Activated CD8-positive, alpha-beta memory T cell treated with anti-CD3 and anti-CD28 coated beads for 1 hour (primary cell): Measurements from ENCODE around the gene HOXA3.

ENCODE experiments used
- DNase-seq, 2 donors: peaks; one replicate each; pipeline ENCODE4 v3.0.0-alpha.2; 2020; ENCODE audit warnings: low read depth in 1 of 2; ENCODE audit errors: extremely low read depth in 1 of 2

The HOXA3 gene

GRCh38 chr7:27131390-27131819, 21.0 kb downstream of the HOXA3 start:
- no peak for DNase-seq

- peak; percentile 42 to 50 for DNase-seq
Observed at GRCh38 chr7:27130540-27131389, 21.6 kb downstream of the HOXA3 start, which contains the start of gene HOXA4. Gene HOXA4 (minus strand): TSS chr7:27130757. CDS start chr7:27130733, 24 bp downstream.

GRCh38 chr7:27129729-27130539, 22.4 kb downstream of the HOXA3 start:
- DNase-seq: no peak

GRCh38 chr7:27128776-27129728, 23.3 kb downstream of the HOXA3 start:
- no peak for DNase-seq

- no peak for DNase-seq
Observed at GRCh38 chr7:27128034-27128433, 24.3 kb downstream of the HOXA3 start.

- DNase-seq: no peak
Observed at GRCh38 chr7:27126596-27127327, 25.6 kb downstream of the HOXA3 start.

- no peak for DNase-seq
Observed at GRCh38 chr7:27125986-27126394, 26.4 kb downstream of the HOXA3 start.

- no peak for DNase-seq
Observed at GRCh38 chr7:27124902-27125689, 27.3 kb downstream of the HOXA3 start.

GRCh38 chr7:27124096-27124901, 28.1 kb downstream of the HOXA3 start:
- DNase-seq: no peak

GRCh38 chr7:27123477-27124053, 28.8 kb downstream of the HOXA3 start:
- DNase-seq: no peak

GRCh38 chr7:27123007-27123476, 29.3 kb downstream of the HOXA3 start:
- no peak for DNase-seq

- DNase-seq: no peak
Observed at GRCh38 chr7:27122077-27122910, 30.1 kb downstream of the HOXA3 start.

GRCh38 chr7:27121684-27122076, 30.7 kb downstream of the HOXA3 start:
- no peak for DNase-seq

GRCh38 chr7:27119412-27119911, 32.9 kb downstream of the HOXA3 start:
- no peak for DNase-seq

GRCh38 chr7:27118580-27118979, 33.8 kb downstream of the HOXA3 start:
- DNase-seq: no peak

GRCh38 chr7:27117887-27118491, 34.4 kb downstream of the HOXA3 start:
- DNase-seq: no peak
